Activated CD8-positive, alpha-beta T cell treated with anti-CD3 and anti-CD28 coated beads for 36 hours (primary cell): ENCODE data around the gene LYPD3. TPM values are rescaled to one million over a fixed set of nuclear protein-coding genes. Genes with fewer than 3 reads are reported as not detected.

Source experiments
- ATAC-seq: fragments of 200-7000 bp; cut with Tn5 transposase; one replicate; pipeline ENCODE4 v1.10.0; 2021; ENCODE audit warnings: mild to moderate bottlenecking, moderate library complexity
- CTCF ChIA-PET: fragments of 350-600 bp; sonication (Branson Sonifier 250); formaldehyde crosslinking; loops from one replicate; lab custom pipeline; 2021; ENCODE audit warnings: antibody characterized with exemption; lab: Charles Lee
- POLR2A ChIA-PET: fragments of 350-600 bp; sonication (Branson Sonifier 250); formaldehyde crosslinking; loops from one replicate; lab custom pipeline; 2021; ENCODE audit warnings: antibody characterized with exemption; lab: Charles Lee
- DNase-seq: peaks from one replicate; pipeline ENCODE4 v3.0.0-alpha.2; 2020
- H3K27ac Mint-ChIP-seq: one replicate; pipeline ENCODE4 v1.8.0; 2021; ENCODE audit warnings: mild to moderate bottlenecking, mixed read lengths
- H3K27me3 Mint-ChIP-seq: one replicate; pipeline ENCODE4 v1.8.0; 2021; ENCODE audit warnings: mixed read lengths
- H3K36me3 Mint-ChIP-seq: one replicate; pipeline ENCODE4 v1.8.0; 2021; ENCODE audit warnings: low read depth, mixed read lengths
- H3K4me1 Mint-ChIP-seq: one replicate; pipeline ENCODE4 v1.8.0; 2021; ENCODE audit warnings: low read depth, mixed read lengths
- H3K4me3 Mint-ChIP-seq: one replicate; pipeline ENCODE4 v1.8.0; 2021; ENCODE audit warnings: mild to moderate bottlenecking, moderate library complexity, mixed read lengths
- H3K9me3 Mint-ChIP-seq: one replicate; pipeline ENCODE4 v1.8.0; 2021; ENCODE audit warnings: mixed read lengths
- intact Hi-C: fragments of 100-400 bp; cut with micrococcal nuclease; formaldehyde crosslinking; loops from one replicate; pipeline ENCODE4 v1.10.0; 2022
- total RNA-seq, 2 experiments: library from RNA; stranded (reverse); gene quantifications; one replicate each; pipeline ENCODE4 v1.2.3, GENCODE V29; 2021
- TF ChIP-seq, protein P1 (sequence below): fragments of 200-600 bp; IDR thresholded peaks from one replicate; pipeline ENCODE4 v1.8.0; 2022; ENCODE audit warnings: antibody characterized with exemption, mild to moderate bottlenecking

LYPD3 gene
- total RNA-seq, 2 experiments from 2014 or later, result 4.4 to 4.9 TPM

- TF ChIP-seq, protein P1, sequence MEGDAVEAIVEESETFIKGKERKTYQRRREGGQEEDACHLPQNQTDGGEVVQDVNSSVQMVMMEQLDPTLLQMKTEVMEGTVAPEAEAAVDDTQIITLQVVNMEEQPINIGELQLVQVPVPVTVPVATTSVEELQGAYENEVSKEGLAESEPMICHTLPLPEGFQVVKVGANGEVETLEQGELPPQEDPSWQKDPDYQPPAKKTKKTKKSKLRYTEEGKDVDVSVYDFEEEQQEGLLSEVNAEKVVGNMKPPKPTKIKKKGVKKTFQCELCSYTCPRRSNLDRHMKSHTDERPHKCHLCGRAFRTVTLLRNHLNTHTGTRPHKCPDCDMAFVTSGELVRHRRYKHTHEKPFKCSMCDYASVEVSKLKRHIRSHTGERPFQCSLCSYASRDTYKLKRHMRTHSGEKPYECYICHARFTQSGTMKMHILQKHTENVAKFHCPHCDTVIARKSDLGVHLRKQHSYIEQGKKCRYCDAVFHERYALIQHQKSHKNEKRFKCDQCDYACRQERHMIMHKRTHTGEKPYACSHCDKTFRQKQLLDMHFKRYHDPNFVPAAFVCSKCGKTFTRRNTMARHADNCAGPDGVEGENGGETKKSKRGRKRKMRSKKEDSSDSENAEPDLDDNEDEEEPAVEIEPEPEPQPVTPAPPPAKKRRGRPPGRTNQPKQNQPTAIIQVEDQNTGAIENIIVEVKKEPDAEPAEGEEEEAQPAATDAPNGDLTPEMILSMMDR, result no peak
- DNase-seq (no peak), ATAC-seq (no peak)
- H3K4me3 Mint-ChIP-seq, result no peak overlapping the region
- no peak overlapping the region for H3K27ac Mint-ChIP-seq
- no peaks in the 10 kb centered on the region for H3K27me3 Mint-ChIP-seq
- intact Hi-C loops, result no loop called here
- H3K36me3 Mint-ChIP-seq, result no peaks in the 10 kb centered on the region
- no peaks in the 10 kb centered on the region for H3K9me3 Mint-ChIP-seq
- POLR2A ChIA-PET, result interaction anchor here (0.6 kb wide), 2 partner anchors 51 to 91 kb away, joined by 3 read pairs; partner anchors contain the start of gene ZNF575
- peaks cover 36% of the 10 kb centered on the region for H3K4me1 Mint-ChIP-seq
- CTCF ChIA-PET, result interaction anchor here (1.2 to 11.8 kb wide), 3 partner anchors 10 to 80 kb away, joined by 4 to 328 read pairs (median 7); no protein-coding TSS in a partner anchor
Measured at GRCh38 chr19:43441716-43442115, 23.7 kb downstream of the LYPD3 start.

DNA sequence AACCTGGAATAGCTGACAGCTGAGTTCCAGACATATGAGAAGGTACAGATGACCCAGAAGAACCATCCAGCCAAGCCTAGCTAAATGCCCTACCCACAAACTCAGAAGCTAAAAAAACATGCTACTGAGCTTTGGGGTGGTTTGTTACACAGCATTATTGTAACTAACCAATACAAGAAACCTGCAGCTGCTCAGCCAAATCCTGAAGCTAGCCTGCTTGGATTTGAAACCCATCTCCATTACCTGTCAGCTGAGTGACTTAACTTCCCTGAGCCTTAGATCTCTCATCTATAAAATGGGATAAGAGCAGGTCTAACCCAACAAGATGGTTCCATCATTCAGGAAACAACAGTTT lies 25.7 kb downstream of the LYPD3 start:
- Mint-ChIP-seq H3K4me3 (no peak overlapping the region), H3K27ac (no peak overlapping the region), H3K9me3 (no peaks in the 10 kb centered on the region), H3K27me3 (no peaks in the 10 kb centered on the region), H3K36me3 (no peaks in the 10 kb centered on the region), H3K4me1 (peaks cover 38% of the 10 kb centered on the region)
- DNase-seq (no peak), ATAC-seq (no peak)
- CTCF ChIA-PET, result interaction anchor here (1.2 to 11.8 kb wide), 5 partner anchors 8 to 155 kb away, joined by 3 to 328 read pairs (median 11); no protein-coding TSS in a partner anchor
- intact Hi-C loops, result no loop called here
- POLR2A ChIA-PET, result interaction anchor here (0.8 to 1.1 kb wide), 2 partner anchors 64 to 88 kb away, joined by 3 to 6 read pairs; partner anchors contain the start of gene ETHE1
- TF ChIP-seq, protein P1, result no peak

DNA sequence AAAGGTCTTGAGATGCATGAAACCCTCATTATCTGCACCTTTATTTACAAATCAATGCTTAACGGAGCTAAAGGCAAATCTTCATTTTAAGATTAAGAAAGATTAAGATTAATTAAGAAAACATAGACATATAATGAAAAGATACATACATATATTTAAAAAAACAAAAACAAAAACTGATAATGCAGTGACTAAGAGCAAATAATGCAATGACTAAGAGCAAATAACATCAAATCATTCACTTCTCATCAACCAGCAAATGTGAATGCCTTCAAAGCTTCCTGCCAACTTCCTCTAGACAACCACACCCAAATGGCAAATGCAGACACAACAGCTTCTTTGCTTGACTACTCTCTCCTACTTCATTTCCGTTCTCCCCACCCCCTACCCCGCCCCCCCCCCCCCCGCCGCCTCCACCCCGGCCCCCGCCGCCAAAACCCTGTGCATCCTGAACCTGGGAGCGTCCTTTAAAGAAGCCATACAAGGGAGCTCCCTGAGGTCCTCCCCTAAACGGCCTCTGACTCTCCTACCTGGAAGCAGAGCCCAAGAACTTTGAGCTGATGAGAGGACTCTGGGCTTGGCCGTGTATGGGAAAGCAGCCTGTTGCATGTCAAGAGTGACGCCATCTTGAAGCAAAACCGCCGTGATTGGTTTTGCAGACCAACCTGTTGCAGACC lies 26.2 kb downstream of the LYPD3 start:
- POLR2A ChIA-PET, result interaction anchor here (0.5 to 1.7 kb wide), 4 partner anchors 24 to 89 kb away, joined by 3 to 6 read pairs (median 4); partner anchors contain the start of gene ETHE1
- intact Hi-C loops, result no loop called here
- Mint-ChIP-seq H3K4me1 (peaks cover 38% of the 10 kb centered on the region), H3K9me3 (no peaks in the 10 kb centered on the region), H3K4me3 (no peak overlapping the region), H3K27me3 (no peaks in the 10 kb centered on the region), H3K27ac (no peak overlapping the region), H3K36me3 (no peaks in the 10 kb centered on the region)
- ATAC-seq (peak; percentile 86), DNase-seq (no peak)
- CTCF ChIA-PET, result interaction anchor here (1.0 to 11.8 kb wide), 7 partner anchors 9 to 156 kb away, joined by 3 to 328 read pairs (median 6); no protein-coding TSS in a partner anchor
- TF ChIP-seq, protein P1, result no peak

DNA sequence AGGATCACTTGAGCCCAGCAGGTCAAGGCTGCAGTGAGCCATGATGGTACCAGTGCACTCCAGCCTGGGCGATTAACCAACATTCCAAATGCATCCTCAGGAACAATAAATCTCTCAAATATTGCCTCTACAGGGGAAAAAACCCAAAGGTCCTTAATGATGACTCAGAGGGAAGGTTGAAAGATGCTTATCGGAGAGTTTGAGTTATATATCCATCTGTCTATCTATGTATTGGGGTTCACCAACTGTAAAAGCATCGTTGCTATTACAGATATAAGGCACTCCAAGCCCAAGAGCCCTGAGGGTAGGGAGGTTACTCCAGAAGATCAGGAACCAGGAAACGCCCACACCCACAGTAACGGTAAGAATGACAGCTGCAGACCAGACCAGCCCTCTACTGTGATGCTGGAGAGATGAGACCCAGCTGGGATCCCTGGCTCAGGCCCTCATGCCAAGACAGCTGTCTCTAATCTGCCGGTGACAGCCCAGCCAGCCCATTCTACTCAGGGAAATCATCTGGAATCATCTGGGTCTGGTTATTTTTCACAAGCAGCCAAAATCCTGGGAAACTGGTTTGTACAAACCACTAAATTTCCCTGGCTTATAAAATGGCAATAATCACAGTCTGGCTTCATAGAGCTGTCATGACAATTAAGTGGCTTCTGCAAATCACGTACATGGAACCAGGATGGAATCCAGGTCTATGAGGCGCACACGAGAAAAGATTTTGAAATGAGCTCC lies 26.9 kb downstream of the LYPD3 start:
- no peaks in the 10 kb centered on the region for H3K36me3 Mint-ChIP-seq
- CTCF ChIA-PET, result interaction anchor here (1.0 to 11.8 kb wide), 7 partner anchors 9 to 156 kb away, joined by 3 to 328 read pairs (median 6); no protein-coding TSS in a partner anchor
- no peaks in the 10 kb centered on the region for H3K27me3 Mint-ChIP-seq
- intact Hi-C loops, result no loop called here
- no peak overlapping the region for H3K4me3 Mint-ChIP-seq
- no peaks in the 10 kb centered on the region for H3K9me3 Mint-ChIP-seq
- DNase-seq (peak; percentile 31), ATAC-seq (peak; percentile 45)
- POLR2A ChIA-PET, result interaction anchor here (0.5 to 1.7 kb wide), 3 partner anchors 25 to 81 kb away, joined by 3 to 5 read pairs (median 3); no protein-coding TSS in a partner anchor
- peaks cover 36% of the 10 kb centered on the region for H3K4me1 Mint-ChIP-seq
- TF ChIP-seq, protein P1, result no peak
- H3K27ac Mint-ChIP-seq, result peak overlapping the region; percentile 66
